ENCODE results near the gene PFDN1.

The PFDN1 gene

DNA sequence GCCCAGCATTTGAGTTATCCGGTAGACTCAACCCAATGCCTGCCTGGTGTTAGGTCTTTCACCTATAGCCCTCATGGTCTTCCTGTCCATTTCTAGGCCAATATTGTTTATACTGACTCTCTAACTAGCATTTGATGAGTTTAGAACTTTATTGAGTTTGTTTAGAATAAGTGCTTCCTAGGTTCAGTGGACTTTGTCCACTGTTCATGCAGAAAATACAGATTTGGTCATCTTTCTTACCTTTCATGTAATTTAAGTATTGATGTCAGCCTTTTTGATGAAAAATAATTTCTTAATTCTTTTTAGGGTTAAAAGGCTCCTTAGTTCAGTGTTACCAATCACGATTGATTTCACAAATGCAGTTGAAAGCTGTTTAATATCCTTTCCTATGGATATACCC, 105.9 kb downstream of the PFDN1 start:
- Histone ChIP-seq H4K20me1 (ENCODE audit: control insufficient read depth, insufficient read depth, low read depth, low read length) (no peaks in the 10 kb centered on the region), H3F3A (ENCODE audit: control insufficient read depth, insufficient read depth) (no peaks in the 10 kb centered on the region), H3K9me2 (replicated peaks; ENCODE audit: control insufficient read depth, low read length) (no peaks in the 10 kb centered on the region), H3K79me2 (ENCODE audit: control insufficient read depth, low read length) (no peaks in the 10 kb centered on the region), H3K4me3 (ENCODE audit: low read length) (no peak overlapping the region), H3K9me3 (ENCODE audit: control insufficient read depth, insufficient read depth, low read length) (no peaks in the 10 kb centered on the region), H3K27me3 (ENCODE audit: control insufficient read depth, low read length) (no peaks in the 10 kb centered on the region), H3K36me3 (ENCODE audit: control insufficient read depth, low read length) (no peaks in the 10 kb centered on the region), H3K4me1 (ENCODE audit: control insufficient read depth, low read length) (no peaks in the 10 kb centered on the region), H3K27ac (ENCODE audit: low read depth, low read length) (no peak overlapping the region), H3K4me2 (ENCODE audit: low read length) (no peak overlapping the region)
- TF ChIP-seq EZH2phosphoT487 (IDR thresholded peaks at IDR 0.05; ENCODE audit: borderline replicate concordance, low read length) (no peak), CTCF (IDR thresholded peaks at IDR 0.05; ENCODE audit: low read depth, low read length, poor library complexity, severe bottlenecking) (no peak)

DNA sequence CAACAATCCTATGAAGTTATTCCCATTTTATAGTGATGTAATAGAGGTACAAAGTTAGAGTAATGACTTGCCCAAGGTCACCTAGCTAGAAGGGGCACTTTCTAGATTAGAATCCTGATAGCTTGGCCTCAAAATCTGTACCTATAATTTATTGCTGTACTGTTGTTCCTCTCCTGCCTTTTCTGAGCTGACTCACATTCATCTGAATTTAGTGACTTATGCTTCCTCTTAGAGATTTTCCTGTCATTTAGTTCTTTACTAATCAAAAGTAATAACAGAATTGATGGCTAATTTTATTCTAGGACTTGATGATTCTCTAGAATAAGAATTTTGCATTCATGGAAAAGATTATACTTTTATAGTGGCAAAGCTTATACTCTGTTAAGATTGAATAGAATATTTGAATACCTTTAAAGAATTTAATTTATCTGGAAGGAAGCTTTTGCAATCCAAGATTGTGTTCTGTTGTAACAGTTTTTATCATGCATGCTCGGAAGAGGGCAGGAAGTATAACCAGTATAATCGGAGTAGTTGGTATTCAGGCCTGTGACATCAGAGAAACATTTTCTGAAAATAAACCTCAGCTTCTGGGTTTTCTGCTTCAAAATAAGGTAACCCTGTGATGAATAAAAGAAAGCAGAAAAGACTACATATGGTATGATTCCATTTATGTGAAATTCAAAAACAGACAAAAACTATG, 106.6 kb downstream of the PFDN1 start:
- no peak overlapping the region for H3K4me3 ChIP-seq (ENCODE audit: low read length)
- H3K27ac ChIP-seq (ENCODE audit: low read depth, low read length), result no peak overlapping the region
- no peaks in the 10 kb centered on the region for H3K9me2 ChIP-seq (replicated peaks; ENCODE audit: control insufficient read depth, low read length)
- no peak for TF ChIP-seq CTCF (IDR thresholded peaks at IDR 0.05; ENCODE audit: low read depth, low read length, poor library complexity, severe bottlenecking)
- TF ChIP-seq EZH2phosphoT487 (IDR thresholded peaks at IDR 0.05; ENCODE audit: borderline replicate concordance, low read length), result no peak
- no peaks in the 10 kb centered on the region for H3K27me3 ChIP-seq (ENCODE audit: control insufficient read depth, low read length)
- no peaks in the 10 kb centered on the region for H3K79me2 ChIP-seq (ENCODE audit: control insufficient read depth, low read length)
- H3K4me2 ChIP-seq (ENCODE audit: low read length), result no peak overlapping the region
- H3K9me3 ChIP-seq (ENCODE audit: control insufficient read depth, insufficient read depth, low read length), result no peaks in the 10 kb centered on the region
- no peaks in the 10 kb centered on the region for H4K20me1 ChIP-seq (ENCODE audit: control insufficient read depth, insufficient read depth, low read depth, low read length)
- H3K36me3 ChIP-seq (ENCODE audit: control insufficient read depth, low read length), result no peaks in the 10 kb centered on the region
- no peaks in the 10 kb centered on the region for H3F3A ChIP-seq (ENCODE audit: control insufficient read depth, insufficient read depth)
- H3K4me1 ChIP-seq (ENCODE audit: control insufficient read depth, low read length), result no peaks in the 10 kb centered on the region
